Esophagus squamous epithelium (tissue), 5 donors: ENCODE data around the gene ETV6. TPM values are rescaled to one million over a fixed set of nuclear protein-coding genes. Genes with fewer than 3 reads are reported as not detected.

Source experiments
- DNase-seq: peaks from one replicate; lab custom pipeline; 2025; lab: John Stamatoyannopoulos, UW
- H3K27ac ChIP-seq, 4 donors: fragments of 200-600 bp; sonication (generic); one replicate each; pipeline ENCODE4 v1.5.1; 2016 to 2019; ENCODE audit warnings: mild to moderate bottlenecking in 1 of 4
- H3K27me3 ChIP-seq, 4 donors: fragments of 200-600 bp; sonication (generic); 1 replicate in 3 of 4; 2 replicates in 1 of 4; pipeline versions ENCODE4 v1.5.1 to v1.6.0; 2017 to 2021; ENCODE audit warnings: antibody characterized with exemption in 1 of 4
- H3K36me3 ChIP-seq, 3 donors: fragments of 200-600 bp; sonication (generic); one replicate each; pipeline ENCODE4 v1.5.1; 2016 to 2019
- H3K4me1 ChIP-seq, 3 donors: fragments of 200-600 bp; sonication (generic); one replicate each; pipeline ENCODE4 v1.5.1; 2017 to 2019
- H3K4me3 ChIP-seq, 4 donors: fragments of 200-600 bp; sonication (generic); 1 replicate in 3 of 4; 2 replicates in 1 of 4; pipeline ENCODE4 v1.5.1; 2016 to 2019; ENCODE audit warnings: mild to moderate bottlenecking in 2 of 4, moderate library complexity in 1 of 4
- H3K9me3 ChIP-seq, 3 donors: fragments of 200-600 bp; sonication (generic); one replicate each; pipeline ENCODE4 v1.5.1; 2016 to 2019
- CTCF ChIP-seq, 6 experiments: fragments of 450-650 bp in 4 of 6; fragments of 200-600 bp in 2 of 6; sonication (generic) in 2 of 6; IDR thresholded peaks; one replicate each; pipeline ENCODE4 v1.5.1; 2016 to 2019; ENCODE audit warnings: antibody characterized with exemption in 6 of 6, mild to moderate bottlenecking in 4 of 6, moderate library complexity in 4 of 6
- POLR2A ChIP-seq, 4 donors: fragments of 450-650 bp; IDR thresholded peaks; one replicate each; pipeline ENCODE4 v1.6.1; 2017; ENCODE audit warnings: antibody characterized with exemption in 4 of 4, mild to moderate bottlenecking in 4 of 4, moderate library complexity in 3 of 4
- WGBS, 2 donors: methylation state at CpG; one replicate each; pipeline ENCODE4 v1.1.5; 2018; 5-methylcytosine and 5-hydroxymethylcytosine counted together
- intact Hi-C: fragments of 100-400 bp; cut with DNase I; formaldehyde crosslinking; loops from one replicate; pipeline ENCODE4 v1.15.0; 2022
- total RNA-seq, 4 donors: library from RNA; depleted of rRNA; stranded (reverse); fragments of >200 nt; gene quantifications; one replicate each; pipeline ENCODE4 v1.1.0, GENCODE V29; 2016
- donor health status: DM: yes; HTN: yes; CAD: no.

The ETV6 gene
- total RNA-seq, 4 donors from 2014 or later = 11.3 to 17.3 (median 13.8) TPM

- intact Hi-C loops = no loop called here
These were observed 245.4 kb downstream of the ETV6 start for GRCh38 chr12:11894890-11895289.

GRCh38 chr12:11895421-11896078 is 246.1 kb downstream of the ETV6 start:
- Histone ChIP-seq H3K27me3 (no peaks in the 10 kb centered on the region), H3K27ac (no peak overlapping the region), H3K4me1 (peaks cover 0 to 28% (median 13%) of the 10 kb centered on the region in 3 donors), H3K4me3 (no peak overlapping the region), H3K9me3 (no peaks in the 10 kb centered on the region), H3K36me3 (peaks cover 0 to 28% (median 0%) of the 10 kb centered on the region in 3 donors)
- TF ChIP-seq CTCF (IDR thresholded peaks at IDR 0.05) = no peak
- no peak for TF ChIP-seq POLR2A (IDR thresholded peaks at IDR 0.05)
- intact Hi-C loops = no loop called here
- 84 to 90% methylated on average over 7 of the region's 7 CpGs for WGBS, 2 donors
- no peak for DNase-seq

More at GRCh38 chr12:11894890-11895289, 245.4 kb downstream of the ETV6 start:
- TF ChIP-seq POLR2A (IDR thresholded peaks at IDR 0.05) = no peak
- no peak for TF ChIP-seq CTCF (IDR thresholded peaks at IDR 0.05)
- peaks cover 0 to 34% (median 0%) of the 10 kb centered on the region in 3 donors for H3K36me3 ChIP-seq
- no peak overlapping the region for H3K4me3 ChIP-seq
- no peak for DNase-seq
- H3K9me3 ChIP-seq = no peaks in the 10 kb centered on the region
- WGBS, 2 donors = 62 to 67% methylated on average over 4 of the region's 4 CpGs
- H3K27me3 ChIP-seq = no peaks in the 10 kb centered on the region
- H3K4me1 ChIP-seq = peaks cover 0 to 28% (median 13%) of the 10 kb centered on the region in 3 donors
- H3K27ac ChIP-seq = no peak overlapping the region

- Histone ChIP-seq H3K4me1 (peaks cover 0 to 26% (median 13%) of the 10 kb centered on the region in 3 donors), H3K9me3 (no peaks in the 10 kb centered on the region), H3K27ac (no peak overlapping the region), H3K4me3 (no peak overlapping the region), H3K36me3 (peaks cover 0 to 20% (median 0%) of the 10 kb centered on the region in 3 donors), H3K27me3 (no peaks in the 10 kb centered on the region)
- no peak for DNase-seq
- no peak for TF ChIP-seq POLR2A (IDR thresholded peaks at IDR 0.05)
- TF ChIP-seq CTCF (IDR thresholded peaks at IDR 0.05) = no peak
- intact Hi-C loops = no loop called here
- 69 to 78% methylated on average over 3 of the region's 3 CpGs for WGBS, 2 donors
These were observed 247.0 kb downstream of the ETV6 start for GRCh38 chr12:11896417-11896929.

GRCh38 chr12:11897923-11898322 is 248.4 kb downstream of the ETV6 start:
- no peak for DNase-seq
- Histone ChIP-seq H3K9me3 (no peaks in the 10 kb centered on the region), H3K36me3 (peaks cover 0 to 5% (median 0%) of the 10 kb centered on the region in 3 donors), H3K4me1 (peaks cover 0 to 21% (median 9%) of the 10 kb centered on the region in 3 donors), H3K27me3 (no peaks in the 10 kb centered on the region), H3K27ac (no peak overlapping the region), H3K4me3 (no peak overlapping the region)
- WGBS, 2 donors = 79% methylated on average over 2 of the region's 2 CpGs
- intact Hi-C loops = no loop called here
- TF ChIP-seq CTCF (IDR thresholded peaks at IDR 0.05) = no peak
- TF ChIP-seq POLR2A (IDR thresholded peaks at IDR 0.05) = no peak
